ENCODE measurements around the gene MCUR1.

MCUR1 gene

GRCh38 chr6:13760307-13761304, 53.8 kb downstream of the MCUR1 start:
- H3K4me3 ChIP-seq: peak overlapping the region in 1 of 7 experiments; percentile 11
- H3K27ac ChIP-seq: peak overlapping the region in 17 of 21 experiments; percentile 34 to 88 (median 78)

GRCh38 chr6:13759025-13759424, 55.3 kb downstream of the MCUR1 start:
- Histone ChIP-seq H3K4me3 (no peak overlapping the region), H3K27ac (peak overlapping the region in 6 of 21 experiments; percentile 14 to 80 (median 36))

- Histone ChIP-seq H3K4me3 (no peak overlapping the region), H3K27ac (no peak overlapping the region)
Measured at GRCh38 chr6:13754644-13755043, 59.7 kb downstream of the MCUR1 start.

- no peak overlapping the region for H3K4me3 ChIP-seq
- H3K27ac ChIP-seq: no peak overlapping the region
Measured at GRCh38 chr6:13743736-13744127, 70.6 kb downstream of the MCUR1 start.

GRCh38 chr6:13742961-13743735, 71.2 kb downstream of the MCUR1 start:
- no peak overlapping the region for H3K27ac ChIP-seq
- H3K4me3 ChIP-seq: peak overlapping the region in 2 of 7 experiments; percentile 13 to 15

- no peak overlapping the region for H3K27ac ChIP-seq
- H3K4me3 ChIP-seq: no peak overlapping the region
Measured at GRCh38 chr6:13741365-13741764, 73.0 kb downstream of the MCUR1 start.
